Activated CD4-positive, alpha-beta T cell treated with anti-CD3 and anti-CD28 coated beads, Interleukin-2, amount 10 ng/mL, durations not matched to agents 24 days and 14 days (primary cell): ENCODE measurements around the gene NCK1. TPM values are rescaled to one million over a fixed set of nuclear protein-coding genes. Genes with fewer than 3 reads are reported as not detected.

Experiments
- total RNA-seq: library from RNA; stranded (reverse); gene quantifications from 2 replicates; pipeline ENCODE4 v1.2.3, GENCODE V29; 2022

NCK1 gene
- total RNA-seq, 1 donor from 2014 or later = 34.7 TPM

Other genes with a start within 250 kb of the NCK1 start
- gene STAG1, start 109.8 kb upstream of the NCK1 start, total RNA-seq = 41.3 and 46.2 TPM in 2 replicates
- 3.4 and 3.8 TPM in 2 replicates for gene SLC35G2, start 43.1 kb upstream of the NCK1 start, total RNA-seq
- gene IL20RB, start 95.8 kb downstream of the NCK1 start, total RNA-seq = 1.5 and 1.8 TPM in 2 replicates